GM19351 (cell line): ENCODE results near the gene CYP26B1.

ENCODE experiments used
- ATAC-seq: cut with Tn5 transposase; IDR thresholded peaks from one replicate; pipeline ENCODE4 v1.9.1; 2021; ENCODE audit warnings: mild to moderate bottlenecking, moderate library complexity; ENCODE audit not compliant: unreplicated experiment

The CYP26B1 gene

DNA sequence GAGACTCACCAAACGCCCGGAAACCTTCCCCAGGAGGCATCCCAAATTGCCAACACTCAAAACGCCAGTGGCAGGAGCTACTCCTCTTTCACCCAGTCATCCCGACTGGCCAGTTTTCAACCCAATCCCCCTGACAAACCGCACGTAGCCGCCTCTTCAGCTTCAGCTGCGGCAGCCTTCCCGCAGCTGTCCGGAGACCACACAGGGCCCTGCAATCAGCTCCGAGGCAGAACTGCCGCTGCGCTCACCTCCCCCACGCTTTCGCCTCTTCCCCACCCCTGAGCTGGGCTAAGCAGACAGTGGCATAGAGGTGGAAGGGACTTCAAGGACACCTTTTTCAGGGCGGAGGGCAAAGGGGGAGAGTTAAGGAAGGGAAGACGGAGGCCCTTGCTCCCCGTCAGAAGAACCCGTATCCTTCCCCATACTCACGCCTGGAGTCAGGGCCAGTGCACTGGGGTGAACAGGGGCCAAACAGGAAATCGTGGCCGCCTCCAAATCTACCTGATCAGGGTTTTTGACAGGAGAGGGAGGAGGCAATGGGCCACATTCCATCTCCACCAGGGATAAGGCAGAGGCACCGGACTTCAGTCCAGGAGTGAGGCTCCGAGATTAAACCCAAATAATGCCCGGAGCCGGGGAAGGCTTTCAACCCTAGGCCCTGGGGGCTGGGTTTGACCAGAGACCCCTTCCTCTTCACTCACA lies 16.9 kb downstream of the CYP26B1 start:
- no peak for ATAC-seq

DNA sequence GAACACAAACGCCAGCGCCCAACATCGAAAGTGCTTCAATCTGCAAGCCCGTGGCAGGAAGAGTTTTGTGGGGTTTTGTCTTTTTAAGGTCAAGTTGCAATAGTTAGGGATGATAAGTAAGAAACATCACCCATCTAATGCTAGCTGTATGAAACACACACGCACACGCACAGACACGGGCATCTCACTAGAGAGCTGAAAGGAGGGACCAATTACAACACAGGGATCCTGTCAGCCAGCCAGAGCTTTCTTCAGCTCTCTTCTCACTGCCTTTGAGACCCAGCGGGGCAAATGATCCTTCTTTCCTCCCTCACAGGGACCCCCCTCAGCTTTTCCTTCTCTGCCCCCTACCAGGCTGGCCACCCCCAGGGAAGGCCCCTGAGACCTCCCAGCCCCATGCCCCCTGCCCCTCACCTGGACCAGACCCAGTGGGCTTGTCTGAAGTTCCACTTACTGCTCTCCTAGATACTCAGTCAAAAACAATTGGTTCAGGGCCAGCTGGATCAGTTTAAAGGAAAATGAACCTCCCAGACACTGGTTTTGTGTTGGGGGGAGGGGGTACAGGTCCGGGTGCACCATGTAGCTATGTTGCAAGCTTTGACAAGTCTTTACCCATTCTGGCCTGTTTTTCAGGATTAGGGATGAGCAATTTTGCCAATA lies 17.9 kb downstream of the CYP26B1 start:
- ATAC-seq, result no peak

DNA sequence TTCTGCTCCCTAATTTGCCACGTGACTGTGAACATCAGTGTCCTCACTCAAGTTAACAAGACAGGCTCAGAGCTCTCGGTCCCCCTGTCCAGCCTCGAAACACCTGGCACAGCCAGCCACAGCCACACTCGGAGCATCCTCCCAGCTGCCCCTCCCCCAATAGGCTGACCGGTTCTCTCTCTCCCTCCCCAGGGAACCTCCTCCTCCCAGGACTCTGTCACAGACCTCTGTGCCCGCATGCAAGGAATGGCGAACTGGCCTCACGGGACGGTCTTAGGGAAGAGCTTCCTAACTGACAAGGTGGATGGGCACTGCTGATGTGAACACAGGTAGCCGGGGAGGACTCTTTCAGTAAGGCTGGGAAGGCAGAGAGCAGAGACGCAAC lies 18.8 kb downstream of the CYP26B1 start:
- no peak for ATAC-seq

DNA sequence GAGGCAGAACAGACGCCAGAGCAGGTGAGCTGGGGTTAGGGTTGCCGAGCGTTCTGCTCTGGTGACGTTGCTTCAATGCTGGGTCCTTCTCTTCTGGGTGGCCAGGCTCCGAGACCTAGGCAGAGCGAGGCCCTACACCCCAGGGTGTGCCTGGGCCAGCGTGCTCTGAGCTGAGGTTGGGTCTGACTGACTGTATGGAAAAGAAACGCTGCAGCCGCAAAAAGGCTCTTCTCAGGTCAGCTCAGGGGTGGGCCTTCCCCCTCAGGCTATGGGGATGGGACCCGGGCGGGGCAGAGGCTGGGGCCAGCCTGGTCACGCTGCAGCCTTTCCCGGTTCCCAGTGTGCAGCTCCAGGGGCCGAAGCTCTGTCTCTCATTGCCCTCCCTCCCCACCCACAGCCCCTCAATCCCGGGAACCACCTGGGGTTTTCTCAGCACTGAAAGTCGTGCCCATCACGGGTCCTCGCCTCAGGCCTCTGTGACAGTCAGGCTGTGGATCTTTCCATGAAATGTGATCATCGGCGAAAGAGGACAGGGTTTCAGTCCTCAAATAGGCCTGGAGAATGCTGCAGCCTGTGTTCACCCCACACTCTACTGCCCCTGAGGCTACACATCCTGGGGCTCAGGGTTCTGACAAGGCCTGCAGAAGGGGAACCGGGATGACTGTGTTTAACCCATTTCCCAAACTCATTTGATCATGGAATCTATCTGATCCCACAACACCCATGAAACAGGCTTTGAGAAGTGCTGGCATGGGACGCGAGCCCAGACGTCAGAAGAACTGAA lies 19.4 kb downstream of the CYP26B1 start:
- no peak for ATAC-seq

DNA sequence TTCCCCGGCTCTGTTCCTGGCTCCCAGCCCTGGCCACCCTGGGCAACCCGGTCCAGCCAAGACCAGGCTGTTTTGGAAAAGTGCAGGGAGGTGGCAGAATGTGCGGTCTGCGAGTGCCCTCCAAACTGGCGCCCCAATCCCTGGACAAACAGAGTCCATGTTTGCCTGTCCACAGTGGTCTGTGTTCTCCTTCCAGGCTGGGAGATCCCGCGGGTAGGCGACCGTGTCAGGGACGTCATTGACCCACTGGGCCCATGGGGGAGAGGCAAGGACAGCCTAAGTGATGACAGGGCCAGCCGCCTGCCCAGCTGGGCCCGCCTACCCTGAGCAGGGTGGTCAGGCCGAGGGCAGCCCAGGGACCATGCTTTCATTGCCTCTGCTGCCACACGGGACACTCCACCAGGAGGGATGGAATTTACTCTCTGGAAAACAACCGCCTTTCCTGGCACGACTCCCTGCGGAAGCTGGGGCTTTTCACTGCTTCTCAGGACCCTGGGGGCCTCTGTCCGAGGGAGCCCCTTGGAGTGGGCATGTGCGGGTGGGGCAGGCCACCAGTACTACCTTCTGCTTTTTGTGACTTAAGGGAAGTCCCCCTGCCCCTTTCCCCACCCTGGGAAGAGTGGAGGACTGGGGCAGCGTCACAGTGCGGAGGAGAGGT lies 20.1 kb downstream of the CYP26B1 start:
- no peak for ATAC-seq

DNA sequence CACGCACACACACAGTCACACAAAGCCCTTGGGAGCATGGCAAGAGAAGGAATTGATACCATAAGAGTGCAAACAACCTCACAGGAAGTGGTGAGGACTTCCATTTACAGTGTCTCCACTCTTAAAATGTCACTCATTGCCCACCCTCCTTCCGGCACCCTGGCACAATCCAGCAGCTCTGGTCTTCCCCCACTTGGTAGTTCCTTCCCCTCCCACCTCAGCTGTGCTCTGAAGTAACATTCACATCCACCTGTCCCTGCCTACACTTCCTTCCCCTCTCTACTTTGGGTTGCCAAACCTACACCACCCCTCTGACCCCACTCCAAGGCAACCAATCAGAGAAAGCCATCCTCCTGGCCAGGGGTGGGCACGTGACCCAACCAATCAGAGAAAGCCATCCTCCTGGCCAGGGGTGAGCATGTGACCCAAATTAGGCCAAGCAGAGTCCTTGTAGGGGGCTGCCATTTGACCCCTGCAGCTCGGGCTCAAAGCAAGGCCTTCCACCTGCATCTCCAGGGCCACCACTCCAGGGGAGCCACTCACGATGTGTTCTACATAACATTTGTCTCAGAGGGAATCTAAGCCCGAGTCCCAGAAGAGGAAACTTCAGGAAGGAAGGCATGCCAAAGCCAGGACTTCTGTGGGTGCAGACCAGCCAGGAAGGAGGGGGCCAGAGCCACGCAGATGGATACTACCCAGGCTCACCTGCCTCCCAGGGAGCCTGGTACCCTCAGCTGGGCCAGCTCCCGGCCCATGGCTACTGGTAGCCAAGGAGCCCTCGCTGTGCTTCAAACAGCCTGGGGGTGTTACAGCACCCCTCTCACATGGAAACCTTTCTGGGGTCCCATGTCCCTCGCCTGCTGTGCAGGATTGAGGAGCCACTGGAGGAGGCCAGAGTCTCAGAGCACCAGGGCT lies 21.2 kb downstream of the CYP26B1 start:
- ATAC-seq, result no peak

DNA sequence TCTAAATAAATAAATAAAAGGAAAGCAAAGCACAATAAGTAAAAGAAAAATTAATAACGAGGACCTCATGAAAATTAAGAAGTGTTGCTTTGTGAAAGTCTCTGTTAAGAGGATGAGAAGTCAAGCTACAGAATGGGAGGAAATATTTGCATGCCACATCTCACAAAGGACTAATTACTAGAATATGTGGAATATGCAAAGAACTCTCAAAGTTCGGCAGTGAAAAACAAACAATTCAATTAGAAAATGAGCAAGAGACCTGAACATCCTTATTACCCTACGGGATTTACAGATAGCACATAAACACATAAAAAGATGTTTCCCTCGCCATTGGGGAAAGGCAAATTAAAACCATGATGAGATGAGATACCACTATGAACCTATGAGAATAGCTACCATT lies 23.3 kb downstream of the CYP26B1 start:
- ATAC-seq, result no peak

DNA sequence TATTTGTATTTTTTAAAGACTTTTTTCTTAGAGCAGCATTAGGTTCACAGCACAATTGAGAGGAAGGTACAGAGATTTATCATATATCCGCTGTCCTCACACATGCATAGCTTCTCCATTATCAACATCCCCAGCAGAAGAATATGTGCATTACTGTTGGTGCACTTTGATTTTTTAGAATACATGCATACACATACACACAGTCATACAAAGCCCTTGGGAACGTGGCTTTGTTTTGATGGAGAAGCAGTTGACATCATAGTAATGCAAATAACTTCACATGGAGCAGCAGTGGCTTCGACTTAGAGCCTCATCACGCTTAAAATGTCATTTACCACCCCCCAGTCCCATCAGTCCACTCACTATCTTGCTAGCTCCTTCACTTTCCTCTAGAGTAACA lies 26.5 kb downstream of the CYP26B1 start:
- ATAC-seq, result no peak

DNA sequence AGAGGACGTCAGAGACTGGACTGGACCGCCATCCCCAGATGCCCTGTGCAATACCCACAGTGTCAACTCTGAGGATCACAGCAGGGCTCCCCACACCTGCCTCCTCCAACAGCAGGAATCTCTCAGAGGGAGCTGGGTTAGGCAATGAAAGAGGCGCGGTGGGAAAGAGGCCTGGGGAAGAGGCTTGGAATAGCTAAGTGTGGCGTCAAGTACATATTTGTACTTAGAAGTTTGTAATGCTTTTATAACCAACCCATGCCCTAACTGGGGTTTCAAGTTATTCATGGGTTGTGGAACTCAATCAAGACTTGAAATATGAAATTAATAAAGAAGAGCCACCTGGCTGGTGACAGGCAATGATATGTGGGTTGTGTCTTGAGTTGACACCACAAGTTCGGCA lies 28.7 kb downstream of the CYP26B1 start:
- no peak for ATAC-seq

DNA sequence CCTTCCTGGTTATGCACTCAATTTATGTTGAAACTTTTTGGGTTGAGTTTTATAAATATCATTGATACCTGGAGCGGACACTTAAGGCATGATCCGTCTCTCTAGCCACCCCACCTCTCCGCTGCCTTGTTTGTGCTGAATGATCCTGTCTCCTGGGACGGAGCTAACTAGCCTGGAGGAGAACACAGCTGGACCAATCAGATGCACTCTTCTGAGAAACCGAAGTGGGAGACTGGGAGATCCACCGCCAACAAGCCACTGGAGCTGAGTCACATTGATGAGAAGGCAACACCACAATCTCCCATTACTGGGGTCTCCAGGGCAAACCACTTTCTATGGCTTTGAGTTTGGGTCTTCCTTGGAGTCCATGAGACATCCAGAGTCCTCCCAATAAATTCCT lies 29.3 kb downstream of the CYP26B1 start:
- ATAC-seq, result no peak

DNA sequence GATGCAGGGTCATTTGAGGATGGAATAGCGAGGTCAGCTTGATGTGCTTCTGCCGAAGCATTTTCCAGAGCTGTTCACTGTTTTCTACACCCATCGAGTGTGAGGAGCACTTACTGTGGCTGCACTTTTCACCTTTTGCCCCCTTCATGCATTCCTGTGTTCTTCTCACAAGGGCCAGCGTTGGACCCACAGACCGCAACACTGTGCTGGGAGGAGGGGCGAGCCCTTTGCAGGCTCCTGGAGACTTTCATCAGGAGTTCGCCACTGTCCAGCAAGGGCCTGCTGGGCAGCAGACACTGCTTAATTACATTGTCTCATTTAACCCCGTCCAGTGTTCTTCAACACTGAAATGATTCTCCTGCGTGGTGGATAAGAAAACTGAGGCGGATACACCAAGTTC lies 29.9 kb downstream of the CYP26B1 start:
- ATAC-seq, result no peak

DNA sequence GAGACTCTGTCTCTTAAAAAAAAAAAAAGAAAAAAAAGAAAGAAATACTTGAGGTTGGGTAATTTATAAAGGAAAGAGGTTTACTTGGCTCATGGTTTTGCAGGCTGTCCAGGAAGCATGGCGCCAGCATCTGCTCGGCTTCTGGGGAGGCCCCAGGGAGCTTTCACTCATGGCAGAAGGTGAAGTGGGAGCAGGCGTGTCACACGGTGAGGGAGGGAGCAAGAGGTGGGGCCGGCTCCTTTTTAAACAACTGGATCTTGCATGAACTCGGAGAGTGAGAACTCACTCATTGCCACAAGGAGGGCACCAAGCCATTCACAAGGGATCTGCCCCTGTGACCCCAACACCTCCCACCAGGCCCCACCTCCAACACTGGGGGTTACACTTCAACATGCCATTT lies 30.6 kb downstream of the CYP26B1 start:
- no peak for ATAC-seq

DNA sequence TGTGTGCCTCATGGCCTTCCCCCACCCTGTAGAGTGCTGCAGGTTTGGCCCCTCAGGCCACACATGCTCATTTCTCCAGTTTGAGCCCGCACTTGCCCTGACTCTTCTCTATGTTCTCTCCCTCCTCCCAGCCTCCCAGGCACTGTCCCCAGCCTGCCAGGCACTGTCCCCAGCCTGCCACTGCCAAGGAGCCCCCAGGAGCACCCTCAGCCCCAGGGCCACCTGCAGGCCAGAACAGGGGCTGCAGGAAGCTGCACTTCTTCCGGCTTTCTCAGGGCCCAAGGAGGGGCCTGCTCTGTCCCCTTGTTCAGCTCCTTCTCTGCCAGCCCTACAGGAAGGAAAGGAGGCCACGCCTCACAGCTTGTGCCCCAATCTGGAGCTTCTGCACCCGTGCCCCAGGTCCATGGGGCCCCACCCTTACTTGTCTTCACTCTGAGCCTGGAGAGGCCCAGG lies 31.6 kb downstream of the CYP26B1 start:
- peak; percentile 57 for ATAC-seq

DNA sequence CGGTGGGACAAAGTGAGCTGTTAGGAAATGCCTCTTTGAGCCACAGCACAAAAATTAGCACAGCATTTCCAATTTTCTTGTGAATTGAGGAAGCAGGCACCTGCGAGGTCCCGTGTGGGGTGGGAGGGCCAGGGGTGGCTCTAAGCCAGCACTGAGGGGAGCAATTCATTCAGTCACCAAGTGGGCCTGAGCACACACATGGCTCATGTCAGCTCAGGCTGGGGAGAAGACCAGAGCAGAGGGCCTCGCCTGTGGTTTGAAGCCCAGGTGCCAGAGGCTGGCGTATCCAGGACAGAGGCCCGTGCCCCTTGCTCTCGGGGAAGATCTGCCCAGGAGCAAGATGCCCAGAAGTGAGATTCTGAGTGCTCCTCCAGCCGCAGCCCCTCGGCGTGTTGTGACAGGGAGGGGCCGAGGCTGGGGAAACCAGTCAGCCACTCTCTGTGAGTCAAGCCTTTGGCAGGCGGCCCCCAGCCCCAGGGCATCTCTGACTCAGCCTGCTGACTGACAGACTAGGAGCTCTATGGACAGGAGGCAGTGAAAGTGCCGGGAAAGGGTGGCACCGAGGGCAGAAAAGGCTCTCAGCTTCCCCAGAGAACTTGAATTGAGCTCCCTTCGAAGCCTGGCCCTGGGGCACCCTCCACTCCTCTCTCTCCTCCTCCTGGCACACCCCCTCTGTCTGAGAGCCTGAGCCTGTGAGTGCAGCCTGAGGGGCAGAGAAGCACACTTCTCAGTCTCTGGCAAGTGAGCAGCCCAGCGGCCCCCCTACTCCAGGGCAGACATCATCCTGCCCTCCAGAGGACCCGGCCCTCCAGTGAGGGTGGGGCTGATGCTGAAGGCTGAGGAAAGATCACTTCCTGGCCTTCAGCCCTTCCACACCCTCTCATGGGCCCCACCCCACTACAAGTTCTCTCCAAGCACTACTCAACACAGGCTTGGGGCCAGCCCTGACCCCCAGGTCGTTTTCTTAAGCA lies 32.3 kb downstream of the CYP26B1 start:
- no peak for ATAC-seq

DNA sequence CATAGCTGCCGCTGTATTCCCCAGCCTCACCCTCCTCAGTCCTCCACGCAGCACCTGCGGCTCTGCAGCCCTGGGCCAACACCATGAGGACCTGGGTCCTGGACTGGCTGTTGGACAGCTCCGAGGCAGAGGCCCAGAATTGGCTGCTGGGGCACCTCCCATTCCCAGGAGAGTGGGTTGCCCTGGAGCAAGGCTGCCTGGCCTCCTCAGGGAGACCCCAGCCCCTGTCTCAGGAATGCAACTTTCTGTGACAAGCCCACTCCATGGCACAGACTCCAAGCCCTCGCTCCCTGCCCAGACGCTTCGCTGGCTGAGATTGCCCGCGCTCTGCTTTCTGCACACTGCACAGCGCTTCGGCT lies 33.0 kb downstream of the CYP26B1 start:
- no peak for ATAC-seq

DNA sequence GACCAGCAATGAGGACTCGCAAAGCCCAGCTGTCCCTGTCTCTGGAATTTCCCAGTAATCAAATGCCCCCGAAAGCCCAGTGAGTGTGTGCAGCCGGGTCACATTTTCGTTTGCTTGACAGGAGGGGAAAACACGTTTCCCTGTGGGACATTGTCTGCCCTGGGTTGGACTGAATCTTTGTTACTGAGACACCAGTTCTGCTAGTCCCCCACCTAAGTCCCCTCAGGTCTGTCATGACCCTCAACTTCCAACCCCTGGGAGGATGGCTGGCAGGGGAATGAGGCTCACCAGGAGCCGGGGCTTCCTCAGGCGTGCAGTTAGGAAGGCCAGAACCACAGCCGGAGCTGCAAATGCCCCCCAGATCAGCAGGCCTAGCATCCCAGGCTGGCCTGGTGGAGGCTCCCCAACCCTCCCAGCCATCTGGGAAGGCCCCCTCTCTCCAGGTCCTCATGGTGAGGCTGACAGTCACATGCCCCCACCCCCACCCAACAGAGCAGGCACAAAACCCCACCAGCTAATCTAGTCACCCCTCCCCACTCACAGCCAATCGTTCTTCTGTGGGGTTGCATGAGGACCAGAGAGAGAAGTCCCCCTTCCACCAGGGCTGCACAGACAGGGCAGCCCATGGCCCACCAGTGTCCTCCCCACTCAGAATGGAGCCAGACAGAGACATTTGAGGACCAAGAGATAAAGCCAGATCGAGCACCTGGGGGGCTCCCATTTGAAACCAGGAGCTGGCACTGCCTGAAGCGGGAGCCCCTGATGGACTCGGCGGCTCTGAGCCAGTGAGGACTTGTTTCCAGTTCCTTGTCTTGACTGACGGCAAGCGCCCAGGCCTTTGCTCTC lies 33.6 kb downstream of the CYP26B1 start:
- no peak for ATAC-seq

DNA sequence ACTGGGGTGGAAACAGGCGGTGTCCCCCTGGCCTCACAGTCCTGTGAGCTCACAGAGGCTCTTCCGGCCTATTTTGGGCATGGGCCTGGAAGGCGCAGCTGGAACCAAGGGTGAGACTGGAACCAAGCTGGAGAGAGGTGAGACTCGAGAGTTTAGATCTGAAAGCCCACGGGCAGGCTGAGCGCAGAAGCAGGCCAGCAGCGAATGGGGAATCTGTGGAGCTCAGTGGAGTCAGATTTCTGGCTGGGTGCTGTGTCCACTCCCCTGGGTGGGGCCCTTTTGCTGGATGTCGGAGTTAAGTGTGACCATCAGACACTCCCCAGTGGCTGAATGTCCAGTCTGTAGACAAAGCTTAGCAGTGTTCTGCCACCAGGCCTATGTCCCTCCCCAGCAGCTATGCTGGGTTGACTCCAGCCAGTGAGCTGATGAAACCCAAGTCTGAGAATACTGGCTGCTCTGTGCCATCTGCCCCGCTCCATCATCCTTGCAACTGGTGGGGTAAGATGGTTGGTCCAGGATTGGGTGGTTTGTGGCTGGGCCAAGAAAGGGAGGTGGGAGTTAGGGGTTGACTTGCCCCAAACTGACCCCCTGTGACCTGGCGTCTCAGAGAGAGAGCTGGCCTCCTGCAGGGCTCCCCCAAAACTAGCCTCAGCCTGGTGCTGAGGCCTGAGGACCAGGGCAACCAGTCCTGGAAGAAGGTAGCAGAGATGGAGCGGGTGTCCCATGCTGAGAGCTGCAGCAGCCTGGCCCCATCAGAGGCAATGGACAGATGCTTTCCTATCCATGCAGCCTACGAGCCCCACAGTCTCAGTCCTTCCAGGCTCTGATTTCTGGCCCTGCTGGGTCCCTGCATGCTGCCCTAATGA lies 34.4 kb downstream of the CYP26B1 start:
- no peak for ATAC-seq

DNA sequence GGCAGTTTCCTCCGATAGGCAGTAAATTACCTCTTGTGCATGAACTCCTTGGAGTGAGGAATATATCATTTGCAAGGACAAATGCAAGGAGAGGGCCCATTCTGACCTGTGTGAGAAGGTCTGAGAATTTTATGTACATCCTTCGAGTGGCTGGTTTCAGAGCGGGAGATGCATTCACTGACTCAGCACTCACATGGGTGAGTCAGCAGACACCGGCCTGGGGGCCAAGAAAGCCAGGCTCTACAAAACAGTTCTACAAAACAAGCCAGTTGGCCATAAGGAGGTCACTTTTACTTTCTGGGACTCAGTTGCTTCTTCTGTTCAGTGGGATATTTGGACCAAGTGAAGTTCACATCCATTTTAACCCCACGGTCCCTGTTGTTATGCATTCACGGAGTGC lies 35.3 kb downstream of the CYP26B1 start:
- no peak for ATAC-seq
